Measurements from ENCODE around the gene NEURL3.

GRCh38 chr2:96538487-96539214 lies 33.5 kb upstream of the NEURL3 start:
- TF ChIP-seq POLR2AphosphoS5 (IDR thresholded peaks at IDR 0.05; ENCODE audit: low read depth, low read length) (no peak), REST (IDR thresholded peaks at IDR 0.05; ENCODE audit: insufficient read depth in 1 of 2, low read depth in 2 of 2, low read length in 2 of 2) (no peak)

All from PFSK-1 (cell line).